GM23338 (cell line): ENCODE measurements around the gene NSRP1. TPM values are rescaled to one million over a fixed set of nuclear protein-coding genes. Genes with fewer than 3 reads are reported as not detected.

Experiments used
- ATAC-seq: fragments of 200-7000 bp; cut with Tn5 transposase; 3 replicates; pipeline ENCODE4 v1.9.1; 2020
- DNase-seq: peaks from one replicate; pipeline ENCODE4 v3.0.0-alpha.2; 2015; ENCODE audit warnings: low spot score
- H2AFZ ChIP-seq: fragments of 200-600 bp; sonication (generic); 2 replicates; pipeline ENCODE4 v1.8.0; 2016; ENCODE audit warnings: antibody characterized with exemption, mild to moderate bottlenecking, moderate library complexity
- H3F3A ChIP-seq: fragments of 200-600 bp; sonication (generic); replicated peaks from 2 replicates; pipeline ENCODE4 v1.8.0; 2017; ENCODE audit warnings: antibody characterized with exemption, mixed run types, low read depth
- H3K27ac ChIP-seq: fragments of 200-600 bp; sonication (generic); 2 replicates; pipeline ENCODE4 v1.6.1; 2016; ENCODE audit warnings: low read depth
- H3K27me3 ChIP-seq: fragments of 200-600 bp; sonication (generic); 2 replicates; pipeline ENCODE4 v1.8.0; 2016; ENCODE audit warnings: mild to moderate bottlenecking, mixed run types, moderate library complexity; ENCODE audit not compliant: insufficient read depth
- H3K36me3 ChIP-seq: fragments of 200-600 bp; sonication (generic); 2 replicates; pipeline ENCODE4 v1.8.0; 2016; ENCODE audit warnings: mild to moderate bottlenecking; ENCODE audit not compliant: insufficient read depth
- H3K4me1 ChIP-seq: fragments of 200-600 bp; sonication (generic); 2 replicates; pipeline ENCODE4 v1.8.0; 2016; ENCODE audit warnings: mild to moderate bottlenecking, moderate library complexity; ENCODE audit not compliant: insufficient read depth
- H3K4me2 ChIP-seq: fragments of 200-600 bp; sonication (generic); 2 replicates; pipeline ENCODE4 v1.7.1; 2017; ENCODE audit warnings: mixed run types
- H3K4me3 ChIP-seq: fragments of 200-600 bp; sonication (generic); 2 replicates; pipeline ENCODE4 v1.6.1; 2016; ENCODE audit warnings: mixed run types
- H3K79me2 ChIP-seq: fragments of 200-600 bp; sonication (generic); replicated peaks from 2 replicates; pipeline ENCODE4 v1.8.0; 2017; ENCODE audit warnings: mild to moderate bottlenecking; ENCODE audit not compliant: insufficient read depth
- H3K9me2 ChIP-seq: fragments of 200-600 bp; sonication (generic); 2 replicates; pipeline ENCODE4 v1.8.0; 2017; ENCODE audit not compliant: insufficient read depth
- H4K20me1 ChIP-seq: fragments of 200-600 bp; sonication (generic); replicated peaks from 2 replicates; pipeline ENCODE4 v1.8.0; 2017; ENCODE audit warnings: mild to moderate bottlenecking; ENCODE audit not compliant: insufficient read depth
- H3K27ac Mint-ChIP-seq: 2 replicates; pipeline ENCODE4 v1.8.0; 2020; ENCODE audit warnings: inconsistent platforms, mild to moderate bottlenecking, moderate library complexity, mixed read lengths
- H3K27me3 Mint-ChIP-seq: 3 replicates; pipeline ENCODE4 v1.8.0; 2022; ENCODE audit warnings: low read depth, mild to moderate bottlenecking, moderate library complexity, mixed read lengths, inconsistent platforms; ENCODE audit not compliant: insufficient read depth, poor library complexity
- H3K36me3 Mint-ChIP-seq: 3 replicates; pipeline ENCODE4 v1.8.0; 2021; ENCODE audit warnings: low read depth, mild to moderate bottlenecking, inconsistent platforms, moderate library complexity, mixed read lengths
- H3K4me1 Mint-ChIP-seq: 3 replicates; pipeline ENCODE4 v1.8.0; 2020; ENCODE audit warnings: mild to moderate bottlenecking, inconsistent platforms, mixed read lengths
- H3K4me3 Mint-ChIP-seq: 3 replicates; pipeline ENCODE4 v1.8.0; 2021; ENCODE audit warnings: moderate library complexity, mild to moderate bottlenecking, inconsistent platforms, mixed read lengths
- H3K9me3 Mint-ChIP-seq: 3 replicates; pipeline ENCODE4 v1.8.0; 2020; ENCODE audit warnings: moderate library complexity, mild to moderate bottlenecking, inconsistent platforms, mixed read lengths
- CREB1 ChIP-seq: fragments of 250-450 bp; sonication (Bioruptor Pico); IDR thresholded peaks from 2 replicates; pipeline ENCODE4 v1.5.0; 2020; ENCODE audit warnings: low read depth, mild to moderate bottlenecking, moderate library complexity
- EZH2 ChIP-seq: fragments of 200-600 bp; sonication (generic); IDR thresholded peaks from one replicate; pipeline ENCODE4 v1.8.0; 2017; ENCODE audit warnings: antibody characterized with exemption, mild to moderate bottlenecking, low read depth; ENCODE audit not compliant: unreplicated experiment
- EZH2phosphoT487 ChIP-seq: fragments of 200-600 bp; sonication (generic); IDR thresholded peaks from one replicate; pipeline ENCODE4 v1.8.1; 2018; ENCODE audit warnings: antibody characterized with exemption; ENCODE audit not compliant: unreplicated experiment
- JUNB ChIP-seq: IDR thresholded peaks from one replicate; pipeline ENCODE4 v1.6.1; 2016; ENCODE audit warnings: antibody characterized with exemption; ENCODE audit not compliant: unreplicated experiment
- NANOG ChIP-seq: IDR thresholded peaks from 2 replicates; pipeline ENCODE4 v1.6.1; 2016; ENCODE audit warnings: antibody characterized with exemption, borderline replicate concordance
- POLR2AphosphoS5 ChIP-seq: IDR thresholded peaks from 2 replicates; pipeline ENCODE4 v1.6.1; 2016; ENCODE audit warnings: antibody characterized with exemption, low read depth
- STAT1 ChIP-seq: IDR thresholded peaks from one replicate; pipeline ENCODE4 v1.6.1; 2016; ENCODE audit warnings: antibody characterized with exemption; ENCODE audit not compliant: unreplicated experiment
- ZNF114 ChIP-seq: fragments of 250-450 bp; sonication (Bioruptor Pico); IDR thresholded peaks from 2 replicates; pipeline ENCODE4 v1.5.0; 2020; ENCODE audit warnings: mild to moderate bottlenecking, moderate library complexity
- ZNF331 ChIP-seq: fragments of 250-450 bp; sonication (Bioruptor Pico); IDR thresholded peaks from 2 replicates; pipeline ENCODE4 v1.5.0; 2020; ENCODE audit warnings: low read depth, mild to moderate bottlenecking, moderate library complexity
- polyA plus RNA-seq: library from polyadenylated mRNA; unstranded; fragments of >200 nt; fragmentation: Nextera tagmentation; extraction: Ambion mirVana; gene quantifications from 2 replicates; pipeline ENCODE4 v1.2.1, GENCODE V29; 2016
- total RNA-seq: library from RNA; depleted of rRNA; stranded (reverse); fragments of >200 nt; shearing (Covaris generic); gene quantifications from 2 replicates; pipeline ENCODE4 v1.2.3, GENCODE V29; 2014
- TF ChIP-seq, protein P1 (sequence below), 2 experiments: fragments of 200-600 bp in 1 of 2; sonication (generic) in 1 of 2; conservative IDR thresholded peaks; 2 replicates each; pipeline versions ENCODE4 v1.5.1 to v1.6.1; 2016 to 2017; ENCODE audit warnings: antibody characterized with exemption in 2 of 2, low read depth in 2 of 2, mild to moderate bottlenecking in 2 of 2, moderate library complexity in 1 of 2
- TF ChIP-seq, protein P2 (sequence below): IDR thresholded peaks from 2 replicates; pipeline ENCODE4 v1.6.1; 2016; ENCODE audit warnings: antibody characterized with exemption
- TF ChIP-seq, protein P3 (sequence below): fragments of 250-450 bp; sonication (Bioruptor Pico); IDR thresholded peaks from 2 replicates; pipeline ENCODE4 v1.5.0; 2020; ENCODE audit warnings: mild to moderate bottlenecking, moderate library complexity
- TF ChIP-seq, protein P4 (sequence below): IDR thresholded peaks from one replicate; pipeline ENCODE4 v1.6.1; 2018; ENCODE audit warnings: antibody characterized with exemption; ENCODE audit not compliant: unreplicated experiment

Gene NSRP1
- total and polyA plus RNA-seq, 2 experiments from 2014 or later: 15.7 to 110 TPM

DNA sequence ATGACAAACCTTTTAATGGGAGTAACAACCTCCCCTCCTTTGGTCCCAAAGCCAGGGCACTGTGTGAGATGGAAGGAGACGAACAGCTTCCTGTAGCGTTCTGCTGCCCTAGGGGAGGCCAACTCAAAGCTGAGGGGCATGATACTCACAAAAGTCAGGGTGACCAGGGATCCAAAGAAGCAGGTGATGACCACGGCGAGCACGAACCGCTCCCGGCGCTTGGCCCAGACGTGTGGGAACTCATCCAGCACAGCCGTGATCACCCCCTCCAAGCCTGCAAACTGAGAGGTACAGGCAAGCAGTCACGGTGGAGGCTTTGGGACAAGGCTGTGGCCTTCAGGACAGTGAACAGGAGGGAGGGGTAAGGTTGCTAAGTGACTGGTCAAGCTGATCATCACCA lies 93.8 kb downstream of the NSRP1 start:
- ATAC-seq: no peak
- H3F3A ChIP-seq: no peaks in the 10 kb centered on the region
- no peak for TF ChIP-seq STAT1
- TF ChIP-seq, protein P1, sequence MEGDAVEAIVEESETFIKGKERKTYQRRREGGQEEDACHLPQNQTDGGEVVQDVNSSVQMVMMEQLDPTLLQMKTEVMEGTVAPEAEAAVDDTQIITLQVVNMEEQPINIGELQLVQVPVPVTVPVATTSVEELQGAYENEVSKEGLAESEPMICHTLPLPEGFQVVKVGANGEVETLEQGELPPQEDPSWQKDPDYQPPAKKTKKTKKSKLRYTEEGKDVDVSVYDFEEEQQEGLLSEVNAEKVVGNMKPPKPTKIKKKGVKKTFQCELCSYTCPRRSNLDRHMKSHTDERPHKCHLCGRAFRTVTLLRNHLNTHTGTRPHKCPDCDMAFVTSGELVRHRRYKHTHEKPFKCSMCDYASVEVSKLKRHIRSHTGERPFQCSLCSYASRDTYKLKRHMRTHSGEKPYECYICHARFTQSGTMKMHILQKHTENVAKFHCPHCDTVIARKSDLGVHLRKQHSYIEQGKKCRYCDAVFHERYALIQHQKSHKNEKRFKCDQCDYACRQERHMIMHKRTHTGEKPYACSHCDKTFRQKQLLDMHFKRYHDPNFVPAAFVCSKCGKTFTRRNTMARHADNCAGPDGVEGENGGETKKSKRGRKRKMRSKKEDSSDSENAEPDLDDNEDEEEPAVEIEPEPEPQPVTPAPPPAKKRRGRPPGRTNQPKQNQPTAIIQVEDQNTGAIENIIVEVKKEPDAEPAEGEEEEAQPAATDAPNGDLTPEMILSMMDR (conservative IDR thresholded peaks at IDR 0.05; ENCODE audit: low read depth in 2 of 2): no peak
- TF ChIP-seq EZH2: no peak
- TF ChIP-seq POLR2AphosphoS5: no peak
- TF ChIP-seq EZH2phosphoT487: no peak
- TF ChIP-seq, protein P2, sequence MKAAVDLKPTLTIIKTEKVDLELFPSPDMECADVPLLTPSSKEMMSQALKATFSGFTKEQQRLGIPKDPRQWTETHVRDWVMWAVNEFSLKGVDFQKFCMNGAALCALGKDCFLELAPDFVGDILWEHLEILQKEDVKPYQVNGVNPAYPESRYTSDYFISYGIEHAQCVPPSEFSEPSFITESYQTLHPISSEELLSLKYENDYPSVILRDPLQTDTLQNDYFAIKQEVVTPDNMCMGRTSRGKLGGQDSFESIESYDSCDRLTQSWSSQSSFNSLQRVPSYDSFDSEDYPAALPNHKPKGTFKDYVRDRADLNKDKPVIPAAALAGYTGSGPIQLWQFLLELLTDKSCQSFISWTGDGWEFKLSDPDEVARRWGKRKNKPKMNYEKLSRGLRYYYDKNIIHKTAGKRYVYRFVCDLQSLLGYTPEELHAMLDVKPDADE: no peak
- TF ChIP-seq NANOG: no peak
- TF ChIP-seq JUNB: no peak
- TF ChIP-seq ZNF114 (CRISPR knock-in tag): no peak
- TF ChIP-seq, protein P3, sequence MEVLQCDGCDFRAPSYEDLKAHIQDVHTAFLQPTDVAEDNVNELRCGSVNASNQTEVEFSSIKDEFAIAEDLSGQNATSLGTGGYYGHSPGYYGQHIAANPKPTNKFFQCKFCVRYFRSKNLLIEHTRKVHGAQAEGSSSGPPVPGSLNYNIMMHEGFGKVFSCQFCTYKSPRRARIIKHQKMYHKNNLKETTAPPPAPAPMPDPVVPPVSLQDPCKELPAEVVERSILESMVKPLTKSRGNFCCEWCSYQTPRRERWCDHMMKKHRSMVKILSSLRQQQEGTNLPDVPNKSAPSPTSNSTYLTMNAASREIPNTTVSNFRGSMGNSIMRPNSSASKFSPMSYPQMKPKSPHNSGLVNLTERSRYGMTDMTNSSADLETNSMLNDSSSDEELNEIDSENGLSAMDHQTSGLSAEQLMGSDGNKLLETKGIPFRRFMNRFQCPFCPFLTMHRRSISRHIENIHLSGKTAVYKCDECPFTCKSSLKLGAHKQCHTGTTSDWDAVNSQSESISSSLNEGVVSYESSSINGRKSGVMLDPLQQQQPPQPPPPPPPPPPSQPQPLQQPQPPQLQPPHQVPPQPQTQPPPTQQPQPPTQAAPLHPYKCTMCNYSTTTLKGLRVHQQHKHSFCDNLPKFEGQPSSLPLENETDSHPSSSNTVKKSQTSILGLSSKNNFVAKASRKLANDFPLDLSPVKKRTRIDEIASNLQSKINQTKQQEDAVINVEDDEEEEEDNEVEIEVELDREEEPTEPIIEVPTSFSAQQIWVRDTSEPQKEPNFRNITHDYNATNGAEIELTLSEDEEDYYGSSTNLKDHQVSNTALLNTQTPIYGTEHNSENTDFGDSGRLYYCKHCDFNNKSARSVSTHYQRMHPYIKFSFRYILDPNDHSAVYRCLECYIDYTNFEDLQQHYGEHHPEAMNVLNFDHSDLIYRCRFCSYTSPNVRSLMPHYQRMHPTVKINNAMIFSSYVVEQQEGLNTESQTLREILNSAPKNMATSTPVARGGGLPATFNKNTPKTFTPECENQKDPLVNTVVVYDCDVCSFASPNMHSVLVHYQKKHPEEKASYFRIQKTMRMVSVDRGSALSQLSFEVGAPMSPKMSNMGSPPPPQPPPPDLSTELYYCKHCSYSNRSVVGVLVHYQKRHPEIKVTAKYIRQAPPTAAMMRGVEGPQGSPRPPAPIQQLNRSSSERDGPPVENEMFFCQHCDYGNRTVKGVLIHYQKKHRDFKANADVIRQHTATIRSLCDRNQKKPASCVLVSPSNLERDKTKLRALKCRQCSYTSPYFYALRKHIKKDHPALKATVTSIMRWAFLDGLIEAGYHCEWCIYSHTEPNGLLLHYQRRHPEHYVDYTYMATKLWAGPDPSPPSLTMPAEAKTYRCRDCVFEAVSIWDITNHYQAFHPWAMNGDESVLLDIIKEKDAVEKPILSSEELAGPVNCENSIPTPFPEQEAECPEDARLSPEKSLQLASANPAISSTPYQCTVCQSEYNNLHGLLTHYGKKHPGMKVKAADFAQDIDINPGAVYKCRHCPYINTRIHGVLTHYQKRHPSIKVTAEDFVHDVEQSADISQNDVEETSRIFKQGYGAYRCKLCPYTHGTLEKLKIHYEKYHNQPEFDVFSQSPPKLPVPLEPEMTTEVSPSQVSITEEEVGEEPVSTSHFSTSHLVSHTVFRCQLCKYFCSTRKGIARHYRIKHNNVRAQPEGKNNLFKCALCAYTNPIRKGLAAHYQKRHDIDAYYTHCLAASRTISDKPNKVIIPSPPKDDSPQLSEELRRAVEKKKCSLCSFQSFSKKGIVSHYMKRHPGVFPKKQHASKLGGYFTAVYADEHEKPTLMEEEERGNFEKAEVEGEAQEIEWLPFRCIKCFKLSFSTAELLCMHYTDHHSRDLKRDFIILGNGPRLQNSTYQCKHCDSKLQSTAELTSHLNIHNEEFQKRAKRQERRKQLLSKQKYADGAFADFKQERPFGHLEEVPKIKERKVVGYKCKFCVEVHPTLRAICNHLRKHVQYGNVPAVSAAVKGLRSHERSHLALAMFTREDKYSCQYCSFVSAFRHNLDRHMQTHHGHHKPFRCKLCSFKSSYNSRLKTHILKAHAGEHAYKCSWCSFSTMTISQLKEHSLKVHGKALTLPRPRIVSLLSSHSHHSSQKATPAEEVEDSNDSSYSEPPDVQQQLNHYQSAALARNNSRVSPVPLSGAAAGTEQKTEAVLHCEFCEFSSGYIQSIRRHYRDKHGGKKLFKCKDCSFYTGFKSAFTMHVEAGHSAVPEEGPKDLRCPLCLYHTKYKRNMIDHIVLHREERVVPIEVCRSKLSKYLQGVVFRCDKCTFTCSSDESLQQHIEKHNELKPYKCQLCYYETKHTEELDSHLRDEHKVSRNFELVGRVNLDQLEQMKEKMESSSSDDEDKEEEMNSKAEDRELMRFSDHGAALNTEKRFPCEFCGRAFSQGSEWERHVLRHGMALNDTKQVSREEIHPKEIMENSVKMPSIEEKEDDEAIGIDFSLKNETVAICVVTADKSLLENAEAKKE: no peak
- TF ChIP-seq ZNF331 (CRISPR knock-in tag): no peak
- TF ChIP-seq CREB1 (CRISPR knock-in tag): no peak
- TF ChIP-seq, protein P4, sequence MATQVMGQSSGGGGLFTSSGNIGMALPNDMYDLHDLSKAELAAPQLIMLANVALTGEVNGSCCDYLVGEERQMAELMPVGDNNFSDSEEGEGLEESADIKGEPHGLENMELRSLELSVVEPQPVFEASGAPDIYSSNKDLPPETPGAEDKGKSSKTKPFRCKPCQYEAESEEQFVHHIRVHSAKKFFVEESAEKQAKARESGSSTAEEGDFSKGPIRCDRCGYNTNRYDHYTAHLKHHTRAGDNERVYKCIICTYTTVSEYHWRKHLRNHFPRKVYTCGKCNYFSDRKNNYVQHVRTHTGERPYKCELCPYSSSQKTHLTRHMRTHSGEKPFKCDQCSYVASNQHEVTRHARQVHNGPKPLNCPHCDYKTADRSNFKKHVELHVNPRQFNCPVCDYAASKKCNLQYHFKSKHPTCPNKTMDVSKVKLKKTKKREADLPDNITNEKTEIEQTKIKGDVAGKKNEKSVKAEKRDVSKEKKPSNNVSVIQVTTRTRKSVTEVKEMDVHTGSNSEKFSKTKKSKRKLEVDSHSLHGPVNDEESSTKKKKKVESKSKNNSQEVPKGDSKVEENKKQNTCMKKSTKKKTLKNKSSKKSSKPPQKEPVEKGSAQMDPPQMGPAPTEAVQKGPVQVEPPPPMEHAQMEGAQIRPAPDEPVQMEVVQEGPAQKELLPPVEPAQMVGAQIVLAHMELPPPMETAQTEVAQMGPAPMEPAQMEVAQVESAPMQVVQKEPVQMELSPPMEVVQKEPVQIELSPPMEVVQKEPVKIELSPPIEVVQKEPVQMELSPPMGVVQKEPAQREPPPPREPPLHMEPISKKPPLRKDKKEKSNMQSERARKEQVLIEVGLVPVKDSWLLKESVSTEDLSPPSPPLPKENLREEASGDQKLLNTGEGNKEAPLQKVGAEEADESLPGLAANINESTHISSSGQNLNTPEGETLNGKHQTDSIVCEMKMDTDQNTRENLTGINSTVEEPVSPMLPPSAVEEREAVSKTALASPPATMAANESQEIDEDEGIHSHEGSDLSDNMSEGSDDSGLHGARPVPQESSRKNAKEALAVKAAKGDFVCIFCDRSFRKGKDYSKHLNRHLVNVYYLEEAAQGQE: no peak
- H3K27ac Mint-ChIP-seq: no peak overlapping the region
- no peak overlapping the region for H3K4me3 ChIP-seq
- no peak overlapping the region for H3K4me2 ChIP-seq
- H2AFZ ChIP-seq: no peak overlapping the region
- no peak overlapping the region for H3K27ac ChIP-seq
- peaks cover under 1% of the 10 kb centered on the region; the same call in 1 of the 3 replicates for H3K4me1 Mint-ChIP-seq
- H3K27me3 Mint-ChIP-seq: peaks cover 3% of the 10 kb centered on the region
- no peaks in the 10 kb centered on the region for H3K79me2 ChIP-seq
- no peaks in the 10 kb centered on the region for H3K36me3 ChIP-seq
- no peaks in the 10 kb centered on the region for H3K9me3 Mint-ChIP-seq
- no peaks in the 10 kb centered on the region for H4K20me1 ChIP-seq
- no peaks in the 10 kb centered on the region for H3K9me2 ChIP-seq
- H3K4me1 ChIP-seq: no peaks in the 10 kb centered on the region
- H3K4me3 Mint-ChIP-seq: no peak overlapping the region
- no peak for DNase-seq
- H3K27me3 ChIP-seq: no peaks in the 10 kb centered on the region
- H3K36me3 Mint-ChIP-seq: no peaks in the 10 kb centered on the region
